HG02798 (cell line): ENCODE data around the gene PIK3R3.

ENCODE experiments used
- ATAC-seq: cut with Tn5 transposase; IDR thresholded peaks from one replicate; pipeline ENCODE4 v1.9.1; 2021; ENCODE audit warnings: mild to moderate bottlenecking; ENCODE audit not compliant: unreplicated experiment, poor library complexity

PIK3R3 gene

DNA sequence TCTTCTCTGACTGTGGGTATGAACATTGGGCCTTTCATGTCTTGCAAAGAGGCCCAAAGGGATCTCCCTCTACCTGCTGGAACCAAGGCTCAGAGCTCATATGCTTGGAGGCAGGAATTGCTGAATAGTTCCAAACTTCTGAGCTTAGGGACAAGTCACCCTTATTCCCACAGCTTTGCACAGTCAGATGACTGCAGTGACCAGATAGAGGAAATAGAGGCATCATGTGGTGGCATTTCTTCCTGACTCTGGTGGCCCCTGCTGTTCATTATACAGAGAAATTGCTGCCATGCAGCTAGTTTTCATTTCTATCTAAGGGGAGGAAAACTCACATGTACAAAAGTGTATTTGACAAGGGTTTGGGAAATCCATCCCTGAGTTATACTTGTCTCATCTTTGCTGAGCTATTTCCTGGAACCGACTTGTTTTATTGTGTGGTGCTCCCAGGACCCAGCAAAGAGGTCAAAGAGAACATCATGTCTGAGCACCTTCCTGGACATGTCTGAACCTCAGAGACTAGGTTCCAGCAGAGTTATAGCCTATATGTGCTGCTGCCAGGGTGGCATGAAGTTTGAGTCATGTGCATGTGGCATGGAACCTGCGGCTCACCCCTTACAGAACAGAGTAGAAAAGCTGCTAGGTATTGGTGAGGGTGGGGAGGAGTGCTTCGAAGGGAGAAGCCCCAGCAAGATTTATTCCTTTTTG, 131.2 kb downstream of the PIK3R3 start:
- ATAC-seq, result no peak

DNA sequence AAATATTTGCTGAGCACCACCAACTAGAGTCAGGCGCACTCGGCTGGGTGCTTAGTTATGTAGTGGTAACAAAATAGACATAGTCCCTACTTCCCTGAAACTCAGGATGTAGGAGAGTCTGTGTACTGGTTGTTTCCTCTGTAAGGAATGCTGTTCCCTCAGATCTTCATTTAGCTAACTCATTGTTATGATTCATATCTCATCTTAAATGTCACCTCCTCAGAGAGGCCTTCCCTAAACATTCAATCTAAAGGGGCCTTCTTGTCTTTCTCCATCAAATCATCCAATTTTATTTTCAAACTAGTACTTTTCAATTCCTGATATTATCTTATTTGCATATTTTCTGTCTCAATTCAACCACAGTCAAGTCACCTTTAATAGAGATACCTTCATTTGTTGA, 132.9 kb downstream of the PIK3R3 start:
- no peak for ATAC-seq

DNA sequence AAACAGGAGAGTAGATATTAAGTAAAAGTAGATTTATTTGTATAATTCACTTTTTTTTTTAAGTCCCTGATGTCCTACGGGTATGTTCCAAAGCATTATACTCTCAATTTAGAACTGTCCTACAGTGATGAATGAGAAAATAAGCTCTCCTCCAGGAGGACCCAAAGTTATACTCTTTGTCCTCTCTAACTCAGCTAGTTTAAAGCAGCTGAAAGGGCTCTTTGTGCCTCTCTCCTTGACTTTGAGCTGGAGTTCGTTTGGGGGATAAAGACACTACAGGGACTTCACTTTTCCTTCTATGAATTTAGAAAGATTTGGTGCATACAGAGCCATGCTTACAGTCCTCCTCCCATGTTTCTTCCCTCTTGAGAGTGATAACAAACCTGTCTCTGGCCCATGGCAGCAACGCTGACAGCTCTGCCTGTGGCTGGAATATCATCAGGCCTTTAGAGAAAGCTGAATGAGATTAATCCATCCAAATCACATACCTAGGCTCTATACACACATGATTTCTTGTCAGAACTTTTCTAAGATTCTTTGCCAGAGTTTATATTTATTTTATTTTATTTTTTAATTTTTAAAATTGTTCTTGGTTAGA, 134.3 kb downstream of the PIK3R3 start:
- ATAC-seq, result no peak

DNA sequence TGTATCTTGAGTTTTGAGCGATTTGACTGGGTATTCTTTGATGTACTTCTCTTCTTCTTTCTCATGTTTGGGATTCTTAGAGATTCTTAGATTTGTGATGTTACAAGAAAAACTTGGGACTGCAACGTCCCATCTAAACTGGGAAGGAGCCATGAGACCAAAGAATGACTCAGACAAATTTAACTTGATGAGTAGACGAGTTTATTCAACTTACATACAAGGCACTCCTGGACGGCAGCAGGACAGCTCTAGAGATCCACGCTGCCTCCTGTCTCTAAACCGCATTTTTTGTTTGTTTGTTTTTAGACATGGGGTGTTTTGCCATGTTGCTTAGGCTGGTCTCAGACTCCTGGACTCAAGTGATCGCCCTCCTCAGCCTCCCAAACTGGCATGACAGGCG, 137.1 kb downstream of the PIK3R3 start:
- no peak for ATAC-seq

DNA sequence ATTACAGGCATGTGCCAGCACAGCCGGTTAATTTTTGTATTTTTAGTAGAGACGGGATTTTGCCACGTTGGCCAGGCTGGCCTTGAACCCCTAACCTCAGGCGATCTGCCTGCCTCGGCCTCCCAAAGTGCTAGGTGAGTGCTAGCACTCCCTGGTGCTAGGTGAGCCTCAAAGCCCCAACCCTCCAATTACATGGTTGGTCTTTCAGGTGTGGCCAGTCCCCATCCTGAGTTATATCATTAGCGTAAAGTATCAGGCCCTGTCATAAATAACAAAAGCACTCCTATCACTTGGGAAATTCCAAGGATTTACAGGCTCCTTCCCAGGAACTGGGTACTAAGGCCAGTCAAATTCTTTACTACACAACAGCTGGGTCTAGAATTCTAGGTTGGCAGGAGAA, 138.0 kb downstream of the PIK3R3 start:
- no peak for ATAC-seq
